CD4-positive, alpha-beta T cell treated with Interleukin-4 for 1 hour (primary cell): ENCODE results near the gene CCSER1.

Experiments
- DNase-seq, 2 donors: peaks; one replicate each; pipeline ENCODE4 v3.0.0-alpha.2; 2020 to 2022

CCSER1 gene

DNA sequence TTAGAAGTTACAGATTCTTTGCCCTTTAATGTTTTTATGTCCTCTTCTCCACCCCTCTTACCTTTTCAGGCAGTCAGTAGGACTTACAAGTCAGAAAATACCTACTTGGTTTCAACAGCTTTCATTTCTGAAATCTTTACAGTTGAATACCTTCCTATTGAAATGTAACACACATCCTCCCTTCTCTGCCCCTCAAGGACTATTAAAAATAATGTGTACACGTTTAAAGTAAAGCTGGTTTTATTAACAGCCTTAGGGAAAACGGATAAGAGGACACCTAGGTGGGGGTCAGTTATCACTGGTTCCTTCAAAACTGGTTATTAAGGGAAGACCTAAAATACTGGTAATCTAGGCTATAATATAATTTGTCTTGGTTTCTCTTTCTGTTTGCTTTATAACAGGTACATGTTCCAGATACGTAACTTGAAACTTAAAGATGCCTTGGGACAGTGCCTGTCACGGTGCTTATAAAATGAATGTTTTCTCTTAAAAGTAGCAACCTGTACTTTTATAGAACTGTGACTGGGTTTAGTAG, 1.8 kb downstream of the CCSER1 start:
- no peak for DNase-seq

DNA sequence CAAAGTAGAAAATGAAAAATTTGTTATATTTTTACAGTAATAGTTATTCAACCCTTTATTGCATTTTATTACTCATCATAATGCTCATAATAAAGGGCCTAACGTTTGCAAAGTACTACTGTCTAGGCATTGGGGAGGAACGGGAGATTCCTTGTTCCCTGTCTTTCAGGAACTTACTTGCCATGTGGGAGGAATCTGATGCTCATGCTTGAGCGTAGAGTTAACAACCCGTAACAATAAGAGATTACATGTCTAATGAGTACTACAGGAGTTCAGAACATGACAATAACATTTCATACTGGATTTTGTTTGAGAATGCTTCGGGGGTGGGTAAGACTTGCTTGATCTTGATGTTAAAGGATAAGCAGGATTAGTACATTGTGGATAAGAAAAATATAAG, 2.9 kb downstream of the CCSER1 start:
- DNase-seq, result no peak

DNA sequence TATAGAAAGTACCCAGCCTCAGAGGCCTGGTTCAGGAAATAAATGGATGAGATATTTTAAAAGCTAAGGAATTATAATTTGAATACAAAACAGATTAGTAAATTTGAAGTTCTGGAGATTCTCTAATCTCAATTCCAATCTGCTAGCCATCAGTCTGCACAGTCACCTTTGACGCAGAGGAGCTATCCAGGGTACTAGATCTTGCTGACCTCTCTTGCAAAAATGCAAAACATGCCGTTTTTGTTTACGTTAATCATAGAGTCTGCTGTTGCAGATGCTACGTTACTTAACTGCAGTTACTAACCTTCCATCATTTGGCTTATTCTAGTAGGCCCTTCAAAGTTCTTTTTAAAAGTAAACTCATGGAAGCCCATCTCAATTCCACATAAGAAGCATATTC, 10.4 kb downstream of the CCSER1 start:
- no peak for DNase-seq

GRCh38 chr4:90142081-90142480, 14.9 kb downstream of the CCSER1 start:
- no peak for DNase-seq

GRCh38 chr4:90145319-90145718, 18.1 kb downstream of the CCSER1 start:
- DNase-seq, result no peak

DNA sequence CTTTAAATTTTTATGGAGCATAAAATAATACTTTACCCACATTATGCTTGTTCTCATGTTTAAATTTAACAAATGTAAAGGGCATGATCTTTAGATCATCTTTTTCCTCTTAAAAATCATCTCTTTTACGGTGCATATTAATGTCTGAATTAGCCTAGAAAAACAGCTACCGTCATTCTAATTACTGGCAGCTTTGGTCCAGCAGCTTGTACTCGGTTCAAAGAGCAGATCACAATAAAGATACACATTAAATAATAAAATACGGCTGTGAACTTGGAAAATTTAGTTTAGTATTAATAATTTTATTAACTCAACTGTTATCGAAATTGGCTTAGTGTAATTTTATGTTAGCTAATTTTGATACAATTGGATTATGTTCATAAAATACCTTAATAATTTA, 19.1 kb downstream of the CCSER1 start:
- DNase-seq, result no peak

DNA sequence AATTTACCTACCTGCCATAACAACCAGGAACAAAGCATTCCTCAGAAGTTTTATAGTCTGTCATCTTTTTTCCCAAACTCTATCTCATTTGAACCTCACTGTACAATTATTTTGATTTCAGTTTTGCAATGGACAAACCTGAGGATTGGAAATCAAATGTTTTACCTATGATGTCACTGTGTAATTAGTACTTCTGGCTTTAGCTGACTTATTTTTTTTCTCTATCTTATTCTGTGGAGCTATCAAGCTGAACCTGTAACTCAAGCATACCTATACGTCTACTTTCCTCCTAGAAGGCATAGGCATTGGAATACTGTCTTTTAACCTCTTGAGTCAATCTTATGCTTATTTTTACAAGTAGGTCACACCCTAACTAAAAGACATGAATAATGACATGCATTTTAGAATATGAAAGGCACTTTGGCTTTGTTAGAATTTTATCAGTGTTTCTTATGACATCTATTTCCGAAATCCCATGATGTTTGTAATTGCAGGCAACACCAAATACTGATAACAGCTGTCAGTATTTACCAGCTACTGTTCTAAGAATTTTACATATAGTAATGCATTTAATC, 21.5 kb downstream of the CCSER1 start:
- DNase-seq, result no peak

DNA sequence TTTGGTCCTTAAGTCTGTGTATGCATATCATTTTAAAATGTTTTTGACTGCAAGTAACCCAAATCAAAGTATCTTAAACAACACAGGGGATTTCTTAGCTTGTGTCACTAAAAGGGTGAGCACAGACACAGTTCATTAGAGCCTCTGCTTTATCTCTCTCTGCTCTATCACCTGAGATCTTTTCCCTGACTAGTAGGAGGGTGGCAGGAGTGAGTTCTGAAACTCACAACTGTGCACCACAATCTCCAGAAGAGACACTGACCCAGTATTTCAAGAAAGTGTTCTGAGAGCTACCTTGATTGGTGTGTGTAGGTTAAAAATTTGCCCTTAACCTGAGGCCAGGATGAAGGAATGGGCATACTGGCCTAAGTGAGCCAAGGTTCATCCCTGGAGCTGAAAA, 24.8 kb downstream of the CCSER1 start:
- DNase-seq, result no peak

- no peak for DNase-seq
These were observed 32.0 kb downstream of the CCSER1 start for GRCh38 chr4:90159193-90159592.

- no peak for DNase-seq
These were observed 32.9 kb downstream of the CCSER1 start for GRCh38 chr4:90160044-90160443.

- no peak for DNase-seq
These were observed 35.4 kb downstream of the CCSER1 start for GRCh38 chr4:90162566-90162965.

GRCh38 chr4:90163872-90164271, 36.7 kb downstream of the CCSER1 start:
- no peak for DNase-seq

GRCh38 chr4:90165883-90166282, 38.7 kb downstream of the CCSER1 start:
- DNase-seq, result no peak

DNA sequence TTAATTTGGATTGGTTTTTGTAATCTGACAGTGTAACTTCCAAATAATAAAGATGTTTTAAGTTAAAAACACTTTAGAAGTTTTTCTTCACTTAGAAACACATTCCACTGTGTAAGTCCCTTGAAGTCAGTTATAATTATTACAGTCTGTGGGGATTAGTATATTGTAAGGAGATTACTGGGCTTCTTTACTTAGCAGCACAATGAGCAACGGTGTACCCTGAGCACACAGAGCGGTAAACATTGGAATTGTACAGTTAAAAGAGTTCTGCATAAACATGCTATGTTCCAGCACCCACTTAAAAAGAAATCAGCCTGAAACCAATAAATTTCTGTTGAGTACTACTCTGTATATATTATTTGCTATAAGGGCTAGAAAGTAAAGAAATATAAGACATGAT, 44.3 kb downstream of the CCSER1 start:
- DNase-seq, result no peak

GRCh38 chr4:90174621-90175023, 47.4 kb downstream of the CCSER1 start:
- DNase-seq, result no peak

DNA sequence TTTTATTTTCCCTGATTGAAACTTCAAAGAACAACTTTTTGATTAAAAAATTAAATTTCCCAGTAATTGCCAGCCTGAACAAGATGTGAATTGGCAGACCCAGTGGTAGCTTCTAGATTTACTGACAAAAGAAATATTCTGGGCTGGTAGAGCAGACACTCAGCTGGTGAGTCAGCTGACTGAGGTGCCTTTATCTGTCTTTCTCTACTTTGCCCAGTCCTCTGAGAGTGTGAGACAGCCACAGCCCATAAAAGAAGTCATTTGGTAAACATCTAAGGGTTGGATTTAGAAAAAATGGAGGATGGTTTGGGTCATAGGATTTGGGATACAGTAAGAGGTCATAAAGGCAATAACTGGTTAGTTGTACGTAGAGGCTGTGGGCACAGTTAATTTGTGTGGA, 54.5 kb downstream of the CCSER1 start:
- no peak for DNase-seq

DNA sequence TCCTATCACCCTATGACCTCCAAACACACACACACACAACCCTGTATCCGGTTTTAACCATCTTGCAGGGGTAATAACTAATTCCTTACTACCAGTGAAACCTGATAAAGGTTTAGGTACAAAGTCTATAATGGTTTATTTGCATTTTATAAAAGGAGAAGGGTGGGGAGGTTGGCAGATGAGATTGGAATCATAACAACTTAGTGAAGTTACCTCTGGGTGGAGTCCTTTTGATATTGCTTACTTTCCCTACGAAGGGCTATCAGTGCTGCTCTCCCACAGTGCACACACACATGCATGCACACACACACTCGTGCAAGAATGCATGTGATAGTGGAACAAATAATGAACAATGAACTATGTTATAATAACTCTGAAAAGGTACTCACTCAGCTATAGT, 56.1 kb downstream of the CCSER1 start:
- no peak for DNase-seq

- no peak for DNase-seq
These were observed 57.4 kb downstream of the CCSER1 start for GRCh38 chr4:90184560-90184959.

DNA sequence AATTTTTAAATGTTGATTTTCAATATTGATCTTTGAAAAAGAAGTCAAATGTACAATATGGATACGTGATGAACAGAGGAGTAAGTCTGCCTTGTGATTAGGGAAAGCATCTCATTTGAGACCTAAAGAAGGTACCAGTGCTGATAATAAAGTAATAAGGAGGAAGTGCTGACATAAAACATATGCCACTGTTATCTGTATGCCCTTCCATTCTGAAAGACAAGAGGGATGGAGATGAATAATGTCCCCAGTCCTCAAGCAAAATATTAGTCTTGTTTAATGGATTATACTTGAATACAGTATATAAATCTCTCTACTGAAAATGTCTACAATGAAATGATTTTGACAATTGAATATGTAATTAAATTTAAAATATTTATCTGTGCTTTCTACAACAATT, 58.2 kb downstream of the CCSER1 start:
- no peak for DNase-seq

GRCh38 chr4:90186229-90186628, 59.0 kb downstream of the CCSER1 start:
- DNase-seq, result no peak

- DNase-seq, result no peak
These were observed 60.1 kb downstream of the CCSER1 start for GRCh38 chr4:90187148-90187884.

DNA sequence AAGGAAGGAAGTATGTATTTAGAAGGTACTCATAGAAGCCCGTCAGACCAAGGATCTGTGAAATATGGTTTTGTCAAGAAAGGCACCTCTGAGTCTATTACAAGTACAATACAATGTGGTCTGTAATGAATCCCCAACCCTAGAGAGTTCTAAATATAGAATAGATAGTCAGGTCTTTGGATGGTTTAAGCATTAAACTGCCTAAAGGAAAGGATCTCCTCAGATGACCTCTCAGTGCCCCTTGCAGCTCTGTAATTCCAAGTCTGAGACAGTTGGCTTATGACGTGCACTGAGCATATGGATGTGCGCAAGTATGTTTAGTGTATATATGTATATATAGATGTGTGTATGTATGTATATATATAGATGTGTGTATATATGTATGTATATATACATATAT, 62.0 kb downstream of the CCSER1 start:
- no peak for DNase-seq

- no peak for DNase-seq
These were observed 62.8 kb downstream of the CCSER1 start for GRCh38 chr4:90189946-90190345.

DNA sequence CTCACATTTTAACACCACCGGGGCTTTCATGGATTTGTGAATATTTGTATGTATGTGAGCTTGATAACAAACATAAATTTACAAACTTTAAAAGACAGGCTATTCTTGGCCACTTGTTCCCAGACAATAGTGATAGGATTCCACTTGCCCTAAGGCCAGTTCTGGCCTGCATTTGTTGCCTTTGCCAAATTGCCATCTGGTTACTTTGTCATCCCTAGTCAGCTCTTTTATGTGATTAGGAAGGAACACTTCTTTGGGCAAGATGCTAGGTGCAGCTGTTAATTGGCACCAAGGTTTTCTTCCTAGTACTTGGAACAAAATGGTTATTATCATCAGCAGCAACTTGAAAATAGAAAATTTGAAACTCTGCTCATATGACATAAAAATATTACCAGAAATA, 63.3 kb downstream of the CCSER1 start:
- DNase-seq, result no peak
